ENCODE data around the gene ZNF266.

Gene ZNF266

GRCh38 chr19:9427941-9428340 is 7.4 kb downstream of the ZNF266 start:
- Histone ChIP-seq H3K4me3 (replicated peaks; ENCODE audit: low read depth, low read length) (no peak overlapping the region), H3K27me3 (replicated peaks; ENCODE audit: control insufficient read depth, insufficient read depth, low read length) (no peaks in the 10 kb centered on the region), H3K36me3 (ENCODE audit: control insufficient read depth, insufficient read depth, low read length) (peaks cover 25% of the 10 kb centered on the region)
- TF ChIP-seq, protein P1, sequence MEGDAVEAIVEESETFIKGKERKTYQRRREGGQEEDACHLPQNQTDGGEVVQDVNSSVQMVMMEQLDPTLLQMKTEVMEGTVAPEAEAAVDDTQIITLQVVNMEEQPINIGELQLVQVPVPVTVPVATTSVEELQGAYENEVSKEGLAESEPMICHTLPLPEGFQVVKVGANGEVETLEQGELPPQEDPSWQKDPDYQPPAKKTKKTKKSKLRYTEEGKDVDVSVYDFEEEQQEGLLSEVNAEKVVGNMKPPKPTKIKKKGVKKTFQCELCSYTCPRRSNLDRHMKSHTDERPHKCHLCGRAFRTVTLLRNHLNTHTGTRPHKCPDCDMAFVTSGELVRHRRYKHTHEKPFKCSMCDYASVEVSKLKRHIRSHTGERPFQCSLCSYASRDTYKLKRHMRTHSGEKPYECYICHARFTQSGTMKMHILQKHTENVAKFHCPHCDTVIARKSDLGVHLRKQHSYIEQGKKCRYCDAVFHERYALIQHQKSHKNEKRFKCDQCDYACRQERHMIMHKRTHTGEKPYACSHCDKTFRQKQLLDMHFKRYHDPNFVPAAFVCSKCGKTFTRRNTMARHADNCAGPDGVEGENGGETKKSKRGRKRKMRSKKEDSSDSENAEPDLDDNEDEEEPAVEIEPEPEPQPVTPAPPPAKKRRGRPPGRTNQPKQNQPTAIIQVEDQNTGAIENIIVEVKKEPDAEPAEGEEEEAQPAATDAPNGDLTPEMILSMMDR (IDR thresholded peaks at IDR 0.05; ENCODE audit: insufficient read depth, low read length, poor library complexity, severe bottlenecking), result no peak
- DNase-seq (ENCODE audit: extremely low read depth, insufficient read length), result no peak

DNA sequence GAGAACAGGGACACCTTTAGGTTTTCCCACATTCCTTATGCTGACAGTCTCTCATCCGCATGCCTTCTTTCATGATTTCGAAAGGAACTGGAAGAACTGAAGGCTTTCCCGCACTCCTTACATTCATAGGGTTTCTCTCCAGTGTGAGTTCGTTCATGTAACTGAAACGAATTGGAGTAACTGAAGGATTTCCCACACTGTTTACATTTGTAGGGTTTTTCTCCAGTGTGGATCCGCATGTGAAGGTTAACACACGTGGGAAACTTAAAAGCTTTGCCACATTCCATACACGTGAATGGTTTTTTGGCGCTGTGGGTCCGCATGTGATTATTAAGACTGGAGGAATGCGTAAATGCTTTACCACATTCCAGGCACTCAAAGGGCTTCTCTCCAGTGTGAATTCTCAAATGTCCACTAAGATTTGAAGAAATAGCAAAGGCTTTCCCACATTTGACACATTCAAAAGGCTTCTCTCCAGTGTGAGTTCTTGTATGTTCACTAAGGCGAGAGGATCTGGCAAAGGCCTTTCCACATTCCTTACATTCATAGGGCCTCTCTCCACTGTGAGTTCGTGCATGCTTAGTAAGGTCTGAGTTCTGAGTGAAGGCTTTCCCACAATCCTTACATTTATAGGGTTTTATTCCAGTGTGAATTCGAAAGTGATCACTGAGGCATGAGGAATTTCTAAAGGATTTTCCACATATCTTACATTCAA is 22.0 kb downstream of the ZNF266 start:
- no peak for DNase-seq (ENCODE audit: extremely low read depth, insufficient read length)
- H3K36me3 ChIP-seq (ENCODE audit: control insufficient read depth, insufficient read depth, low read length), result peaks cover 24% of the 10 kb centered on the region
- H3K4me3 ChIP-seq (replicated peaks; ENCODE audit: low read depth, low read length), result no peak overlapping the region
- H3K27me3 ChIP-seq (replicated peaks; ENCODE audit: control insufficient read depth, insufficient read depth, low read length), result no peaks in the 10 kb centered on the region
- TF ChIP-seq, protein P1 (IDR thresholded peaks at IDR 0.05; ENCODE audit: insufficient read depth, low read length, poor library complexity, severe bottlenecking), result no peak

- no peak for DNase-seq (ENCODE audit: extremely low read depth, insufficient read length)
- TF ChIP-seq, protein P1 (IDR thresholded peaks at IDR 0.05; ENCODE audit: insufficient read depth, low read length, poor library complexity, severe bottlenecking), result no peak
- Histone ChIP-seq H3K36me3 (ENCODE audit: control insufficient read depth, insufficient read depth, low read length) (no peaks in the 10 kb centered on the region), H3K27me3 (replicated peaks; ENCODE audit: control insufficient read depth, insufficient read depth, low read length) (no peaks in the 10 kb centered on the region), H3K4me3 (replicated peaks; ENCODE audit: low read depth, low read length) (no peak overlapping the region)
Observed at GRCh38 chr19:9407827-9408226, 27.5 kb downstream of the ZNF266 start.

DNA sequence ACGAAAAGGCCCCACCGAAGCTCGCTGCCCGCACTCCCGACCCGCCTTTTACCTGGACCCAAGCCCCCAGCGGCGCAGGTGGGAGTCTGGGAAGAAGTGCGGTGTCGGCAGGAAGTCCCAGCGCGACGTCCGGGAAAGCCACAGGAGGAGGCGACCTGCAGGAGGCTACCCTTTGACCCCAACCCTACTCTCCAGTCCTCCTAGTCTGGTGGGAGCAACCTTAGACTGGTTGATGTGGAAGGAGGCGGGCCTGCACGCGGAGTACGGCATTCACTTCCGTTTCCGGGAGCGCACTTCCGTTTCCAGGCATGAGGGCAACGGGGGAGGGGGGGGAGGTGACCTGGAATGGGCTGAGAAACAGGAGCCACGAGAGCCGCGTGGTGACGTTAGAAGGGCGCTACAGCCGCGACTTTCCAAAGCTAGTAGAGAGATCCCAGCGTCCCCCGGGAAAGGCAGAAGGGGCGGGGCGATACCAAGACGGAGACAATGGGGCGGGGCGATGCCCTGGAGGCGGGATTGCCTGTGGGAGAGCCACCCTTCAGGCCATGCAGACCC is 28.5 kb downstream of the ZNF266 start:
- peak overlapping the region; percentile 12; the same call in 1 of the 2 replicates for H3K4me3 ChIP-seq (replicated peaks; ENCODE audit: low read depth, low read length)
- DNase-seq (ENCODE audit: extremely low read depth, insufficient read length), result peak; percentile 56
- TF ChIP-seq, protein P1 (IDR thresholded peaks at IDR 0.05; ENCODE audit: insufficient read depth, low read length, poor library complexity, severe bottlenecking), result no peak
- H3K36me3 ChIP-seq (ENCODE audit: control insufficient read depth, insufficient read depth, low read length), result no peaks in the 10 kb centered on the region
- no peaks in the 10 kb centered on the region for H3K27me3 ChIP-seq (replicated peaks; ENCODE audit: control insufficient read depth, insufficient read depth, low read length)

- no peak for DNase-seq (ENCODE audit: extremely low read depth, insufficient read length)
- TF ChIP-seq, protein P1 (IDR thresholded peaks at IDR 0.05; ENCODE audit: insufficient read depth, low read length, poor library complexity, severe bottlenecking), result no peak
- H3K36me3 ChIP-seq (ENCODE audit: control insufficient read depth, insufficient read depth, low read length), result no peaks in the 10 kb centered on the region
- H3K27me3 ChIP-seq (replicated peaks; ENCODE audit: control insufficient read depth, insufficient read depth, low read length), result no peaks in the 10 kb centered on the region
- no peak overlapping the region for H3K4me3 ChIP-seq (replicated peaks; ENCODE audit: low read depth, low read length)
Observed at GRCh38 chr19:9381361-9381785, 54.0 kb downstream of the ZNF266 start.
